Measurements from ENCODE around the gene RTKN2.
"Not testable (repeated sequence)": the region's sequence is repeated elsewhere in the genome, so short reads cannot be mapped to it uniquely, and the experiment has no call there.

RTKN2 gene

GRCh38 chr10:62305813-62306212 lies 37.2 kb upstream of the RTKN2 start:
- in situ Hi-C loops (cut with MboI; ENCODE audit: low sequenced_read_pairs, unreplicated experiment), result no loop called here
- no peak for DNase-seq (ENCODE audit: low spot score)
- TF ChIP-seq CTCF (IDR thresholded peaks at IDR 0.05; ENCODE audit: borderline replicate concordance, control extremely low read depth, extremely low read depth, insufficient read depth, missing control alignments), result no peak

- DNase-seq (ENCODE audit: low spot score), result no peak
- in situ Hi-C loops (cut with MboI; ENCODE audit: low sequenced_read_pairs, unreplicated experiment), result no loop called here
- TF ChIP-seq CTCF (IDR thresholded peaks at IDR 0.05; ENCODE audit: borderline replicate concordance, control extremely low read depth, extremely low read depth, insufficient read depth, missing control alignments), result no peak
Observed at GRCh38 chr10:62303922-62304321, 35.3 kb upstream of the RTKN2 start.

GRCh38 chr10:62302760-62303159 lies 34.1 kb upstream of the RTKN2 start:
- in situ Hi-C loops (cut with MboI; ENCODE audit: low sequenced_read_pairs, unreplicated experiment), result no loop called here
- TF ChIP-seq CTCF (IDR thresholded peaks at IDR 0.05; ENCODE audit: borderline replicate concordance, control extremely low read depth, extremely low read depth, insufficient read depth, missing control alignments), result no peak
- no peak for DNase-seq (ENCODE audit: low spot score)

GRCh38 chr10:62297857-62298256 lies 29.2 kb upstream of the RTKN2 start:
- DNase-seq (ENCODE audit: low spot score), result no peak
- in situ Hi-C loops (cut with MboI; ENCODE audit: low sequenced_read_pairs, unreplicated experiment), result no loop called here
- TF ChIP-seq CTCF (IDR thresholded peaks at IDR 0.05; ENCODE audit: borderline replicate concordance, control extremely low read depth, extremely low read depth, insufficient read depth, missing control alignments), result no peak

DNA sequence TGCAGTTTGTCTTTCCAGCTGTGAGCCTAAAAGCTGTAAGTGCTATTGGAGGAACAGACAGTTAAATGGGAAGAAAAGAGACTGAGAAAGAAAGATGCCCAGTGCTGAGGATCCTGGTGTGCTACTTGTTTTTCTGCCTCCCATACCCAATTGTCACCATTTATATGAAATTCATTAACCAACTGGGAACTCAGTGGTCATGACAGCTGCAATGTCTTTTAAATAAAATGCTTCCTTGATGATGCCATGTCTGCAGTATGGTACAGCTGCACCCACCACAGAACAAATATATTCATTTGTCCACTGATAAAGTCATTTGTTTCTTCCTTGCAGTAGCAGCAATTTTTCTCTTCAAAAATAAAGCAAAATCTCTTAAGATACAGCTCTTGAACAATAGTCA lies 15.6 kb upstream of the RTKN2 start:
- TF ChIP-seq CTCF (IDR thresholded peaks at IDR 0.05; ENCODE audit: borderline replicate concordance, control extremely low read depth, extremely low read depth, insufficient read depth, missing control alignments), result no peak
- DNase-seq (ENCODE audit: low spot score), result no peak
- in situ Hi-C loops (cut with MboI; ENCODE audit: low sequenced_read_pairs, unreplicated experiment), result no loop called here

DNA sequence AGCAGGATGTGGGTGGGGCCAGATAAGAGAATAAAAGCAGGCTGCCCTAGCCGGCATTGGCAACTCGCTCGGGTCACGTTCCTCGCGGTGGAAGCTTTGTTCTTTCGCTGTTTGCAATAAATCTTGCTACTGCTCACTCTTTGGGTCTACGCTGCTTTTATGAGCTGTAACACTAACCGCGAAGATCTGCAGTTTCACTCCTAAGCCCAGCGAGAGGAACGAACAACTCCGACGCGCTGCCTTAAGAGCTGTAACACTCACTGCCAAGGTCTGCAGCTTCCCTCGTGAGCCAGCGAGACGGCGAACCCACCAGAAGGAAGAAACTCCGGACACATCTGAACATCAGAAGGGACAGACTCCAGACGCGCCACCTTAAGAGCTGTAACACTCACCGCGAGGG lies 12.7 kb upstream of the RTKN2 start:
- in situ Hi-C loops (cut with MboI; ENCODE audit: low sequenced_read_pairs, unreplicated experiment); DNase-seq (ENCODE audit: low spot score): not testable (repeated sequence)

DNA sequence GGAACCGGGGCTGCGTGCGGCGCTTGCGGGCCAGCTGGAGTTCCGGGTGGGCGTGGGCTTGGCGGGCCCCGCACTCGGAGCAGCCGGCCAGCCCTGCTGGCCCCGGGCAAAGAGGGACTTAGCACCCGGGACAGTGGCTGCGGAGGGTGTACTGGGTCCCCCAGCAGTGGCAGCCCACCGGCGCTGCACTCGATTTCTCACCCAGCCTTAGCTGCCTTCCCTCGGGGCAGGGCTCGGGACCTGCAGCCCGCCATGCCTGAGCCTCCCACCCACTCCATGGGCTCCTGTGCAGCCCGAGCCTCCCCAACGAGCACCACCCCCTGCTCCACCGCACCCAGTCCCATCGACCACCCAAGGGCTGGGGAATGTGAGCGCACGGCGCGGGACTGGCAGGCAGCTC lies 11.7 kb upstream of the RTKN2 start:
- in situ Hi-C loops (cut with MboI; ENCODE audit: low sequenced_read_pairs, unreplicated experiment), result not testable (repeated sequence)

DNA sequence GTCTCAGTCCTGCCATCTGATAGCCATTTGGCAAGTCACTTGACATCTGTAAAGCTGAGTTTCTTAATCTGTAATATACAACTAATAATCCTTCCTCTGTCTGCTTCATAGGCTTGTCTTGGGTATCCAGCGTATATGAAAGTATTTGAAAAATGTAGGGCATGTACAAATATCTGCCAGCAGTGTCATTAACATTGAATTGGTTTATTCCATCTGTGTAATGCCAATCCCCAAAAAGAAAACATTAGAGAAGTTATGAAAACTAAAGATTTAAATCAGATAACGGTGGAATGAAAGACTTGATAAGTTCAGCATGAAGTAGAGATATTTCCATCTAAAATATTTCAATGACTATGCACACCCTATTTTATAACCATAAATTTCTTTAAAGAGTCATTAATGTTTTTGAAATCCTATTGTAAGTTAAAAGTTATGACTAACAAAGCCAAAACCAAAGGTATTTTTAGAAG lies 9.8 kb upstream of the RTKN2 start:
- in situ Hi-C loops (cut with MboI; ENCODE audit: low sequenced_read_pairs, unreplicated experiment), result no loop called here
- no peak for TF ChIP-seq CTCF (IDR thresholded peaks at IDR 0.05; ENCODE audit: borderline replicate concordance, control extremely low read depth, extremely low read depth, insufficient read depth, missing control alignments)
- DNase-seq (ENCODE audit: low spot score), result no peak

More for the DNA sequence above, 11.7 kb upstream of the RTKN2 start:
- DNase-seq (ENCODE audit: low spot score), result not testable (repeated sequence)
